Stomach (tissue), 9 donors: Measurements from ENCODE around the gene DNAH10. TPM values are rescaled to one million over a fixed set of nuclear protein-coding genes. Genes with fewer than 3 reads are reported as not detected.

Experiments used
- DNase-seq, 2 donors: peaks; one replicate each; pipeline versions ENCODE4 v3.0.0 to v3.0.0-alpha.2; 2013 to 2019
- H3K27ac ChIP-seq, 5 donors: fragments of 200-600 bp in 4 of 5; sonication (generic) in 4 of 5; one replicate each; pipeline ENCODE4 v1.5.1; 2013 to 2019; ENCODE audit warnings: mild to moderate bottlenecking in 1 of 5, moderate library complexity in 1 of 5
- H3K27me3 ChIP-seq, 3 donors: fragments of 200-600 bp; sonication (generic); one replicate each; pipeline ENCODE4 v1.5.1; 2017 to 2019; ENCODE audit warnings: mixed run types in 1 of 3
- H3K36me3 ChIP-seq, 4 donors: fragments of 200-600 bp; sonication (generic); 1 replicate in 3 of 4; 2 replicates in 1 of 4; pipeline ENCODE4 v1.5.1; 2016 to 2019
- H3K4me1 ChIP-seq, 4 donors: fragments of 200-600 bp; sonication (generic); one replicate each; pipeline ENCODE4 v1.5.1; 2016 to 2019
- H3K4me3 ChIP-seq, 4 donors: fragments of 200-600 bp; sonication (generic) in 3 of 4; one replicate each; pipeline ENCODE4 v1.5.1; 2016 to 2019; ENCODE audit warnings: mild to moderate bottlenecking in 1 of 4
- H3K9me3 ChIP-seq, 4 donors: fragments of 200-600 bp; sonication (generic); one replicate each; pipeline ENCODE4 v1.5.1; 2016 to 2019
- EP300 ChIP-seq: sonication (generic); formaldehyde crosslinking; IDR thresholded peaks from one replicate; pipeline ENCODE4 v1.6.1; 2017; ENCODE audit warnings: antibody characterized with exemption
- POLR2A ChIP-seq, 4 donors: fragments of 450-650 bp; IDR thresholded peaks; one replicate each; pipeline ENCODE4 v1.6.1; 2016; ENCODE audit warnings: antibody characterized with exemption in 4 of 4, control low read depth in 2 of 4, mild to moderate bottlenecking in 1 of 4, moderate library complexity in 1 of 4
- POLR2AphosphoS5 ChIP-seq, 3 donors: sonication (generic); formaldehyde crosslinking; IDR thresholded peaks; one replicate each; pipeline ENCODE4 v1.6.1; 2016; ENCODE audit warnings: antibody characterized with exemption in 3 of 3
- WGBS, 5 donors: extraction: QIAGEN DNeasy Blood & Tissue Kit in 3 of 5; methylation state at CpG; one replicate each; pipeline versions ENCODE4 v1.1.5 to v1.1.7; 2013 to 2018; 5-methylcytosine and 5-hydroxymethylcytosine counted together
- intact Hi-C: fragments of 100-400 bp; cut with DNase I; formaldehyde crosslinking; loops from one replicate; pipeline ENCODE4 v1.15.1; 2023; ENCODE audit warnings: low total_unique reads
- polyA plus RNA-seq, 3 donors: library from polyadenylated mRNA; stranded (reverse); fragments of 200-250 nt; gene quantifications; one replicate each; pipeline ENCODE4 v1.2.3, GENCODE V29; 2013
- total RNA-seq, 5 donors: library from RNA; depleted of rRNA; stranded (reverse); fragments of >200 nt; gene quantifications; one replicate each; pipeline versions ENCODE4 v1.1.0 to v1.2.3, GENCODE V29; 2014 to 2016
- TF ChIP-seq, protein P1 (sequence below), 7 experiments: fragments of 450-650 bp in 4 of 7; fragments of 200-600 bp in 3 of 7; sonication (generic) in 3 of 7; IDR thresholded peaks; one replicate each; pipeline ENCODE4 v1.5.1; 2016 to 2019; ENCODE audit warnings: antibody characterized with exemption in 7 of 7, control low read depth in 2 of 7, mild to moderate bottlenecking in 1 of 7
- donor health status: healthy with polysubstance abuse.
- donor health status: Bipolar disorder and iron deficiency.
- donor health status: healthy.

The DNAH10 gene
- total and polyA plus RNA-seq, 8 donors = under 0.01 to 0.92 (median 0.15) TPM; not detected in 3

DNA sequence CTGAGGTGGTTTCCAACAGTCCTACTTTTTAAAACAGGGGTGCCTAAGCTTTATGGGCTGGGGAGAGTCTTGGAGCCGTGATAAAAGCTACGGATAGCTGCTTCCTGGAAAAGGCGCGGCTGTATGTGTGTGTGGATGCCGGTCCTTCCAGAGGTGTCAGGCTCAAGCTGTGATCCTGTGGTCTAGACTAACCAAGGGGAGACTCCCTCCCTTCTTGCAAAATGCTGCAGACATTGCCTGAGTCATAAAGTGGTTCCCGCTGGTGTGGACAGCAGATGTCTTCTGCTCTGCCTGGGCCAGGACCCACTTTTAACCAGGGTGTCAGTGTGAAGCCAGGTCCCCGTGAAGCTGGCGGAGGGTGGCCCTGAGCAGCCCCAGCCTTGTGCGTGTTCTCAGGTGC lies 172.7 kb downstream of the DNAH10 start:
- WGBS, 5 donors = 51 to 77% (median 59%) methylated on average over 6 to 9 of the region's 9 CpGs
- Histone ChIP-seq H3K36me3 (peaks cover 18 to 48% (median 32%) of the 10 kb centered on the region in 4 donors), H3K27ac (no peak overlapping the region), H3K4me1 (peaks cover 0 to 5% (median 0%) of the 10 kb centered on the region in 4 donors), H3K4me3 (no peak overlapping the region), H3K27me3 (no peaks in the 10 kb centered on the region), H3K9me3 (no peaks in the 10 kb centered on the region)
- DNase-seq = no peak
- TF ChIP-seq EP300 (no peak), POLR2AphosphoS5 (IDR thresholded peaks at IDR 0.05) (no peak), POLR2A (IDR thresholded peaks at IDR 0.05) (no peak)
- TF ChIP-seq, protein P1, sequence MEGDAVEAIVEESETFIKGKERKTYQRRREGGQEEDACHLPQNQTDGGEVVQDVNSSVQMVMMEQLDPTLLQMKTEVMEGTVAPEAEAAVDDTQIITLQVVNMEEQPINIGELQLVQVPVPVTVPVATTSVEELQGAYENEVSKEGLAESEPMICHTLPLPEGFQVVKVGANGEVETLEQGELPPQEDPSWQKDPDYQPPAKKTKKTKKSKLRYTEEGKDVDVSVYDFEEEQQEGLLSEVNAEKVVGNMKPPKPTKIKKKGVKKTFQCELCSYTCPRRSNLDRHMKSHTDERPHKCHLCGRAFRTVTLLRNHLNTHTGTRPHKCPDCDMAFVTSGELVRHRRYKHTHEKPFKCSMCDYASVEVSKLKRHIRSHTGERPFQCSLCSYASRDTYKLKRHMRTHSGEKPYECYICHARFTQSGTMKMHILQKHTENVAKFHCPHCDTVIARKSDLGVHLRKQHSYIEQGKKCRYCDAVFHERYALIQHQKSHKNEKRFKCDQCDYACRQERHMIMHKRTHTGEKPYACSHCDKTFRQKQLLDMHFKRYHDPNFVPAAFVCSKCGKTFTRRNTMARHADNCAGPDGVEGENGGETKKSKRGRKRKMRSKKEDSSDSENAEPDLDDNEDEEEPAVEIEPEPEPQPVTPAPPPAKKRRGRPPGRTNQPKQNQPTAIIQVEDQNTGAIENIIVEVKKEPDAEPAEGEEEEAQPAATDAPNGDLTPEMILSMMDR (IDR thresholded peaks at IDR 0.05) = no peak
- intact Hi-C loops = no loop called here

DNA sequence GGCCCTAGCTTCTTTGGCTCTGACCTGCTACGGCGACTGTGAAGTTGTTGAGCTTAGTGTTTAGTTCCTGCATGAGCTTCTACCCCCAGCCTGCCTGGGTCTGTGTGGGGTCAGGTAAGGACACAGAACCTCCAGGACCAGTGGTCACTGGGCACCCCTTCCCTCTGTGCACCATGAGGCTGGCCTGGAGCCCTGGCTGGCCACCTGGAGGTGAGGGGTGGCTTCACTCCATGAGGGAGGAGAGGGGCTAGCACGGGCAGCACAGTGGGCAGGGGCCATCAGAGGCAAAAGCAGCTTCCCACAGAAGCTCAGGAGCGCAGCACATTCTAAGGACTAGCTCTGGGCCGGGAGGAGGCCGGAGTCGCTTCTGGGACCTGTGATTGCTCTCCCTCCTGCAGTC lies 173.9 kb downstream of the DNAH10 start:
- Histone ChIP-seq H3K36me3 (peaks cover 18 to 59% (median 43%) of the 10 kb centered on the region in 4 donors), H3K9me3 (no peaks in the 10 kb centered on the region), H3K27ac (no peak overlapping the region), H3K4me3 (no peak overlapping the region), H3K4me1 (peaks cover 0 to 5% (median 0%) of the 10 kb centered on the region in 4 donors), H3K27me3 (no peaks in the 10 kb centered on the region)
- DNase-seq = no peak
- TF ChIP-seq, protein P1 (IDR thresholded peaks at IDR 0.05) = no peak
- no peak for TF ChIP-seq POLR2A (IDR thresholded peaks at IDR 0.05)
- intact Hi-C loops = no loop called here
- WGBS, 5 donors = 73 to 92% (median 82%) methylated on average over 7 of the region's 7 CpGs

DNA sequence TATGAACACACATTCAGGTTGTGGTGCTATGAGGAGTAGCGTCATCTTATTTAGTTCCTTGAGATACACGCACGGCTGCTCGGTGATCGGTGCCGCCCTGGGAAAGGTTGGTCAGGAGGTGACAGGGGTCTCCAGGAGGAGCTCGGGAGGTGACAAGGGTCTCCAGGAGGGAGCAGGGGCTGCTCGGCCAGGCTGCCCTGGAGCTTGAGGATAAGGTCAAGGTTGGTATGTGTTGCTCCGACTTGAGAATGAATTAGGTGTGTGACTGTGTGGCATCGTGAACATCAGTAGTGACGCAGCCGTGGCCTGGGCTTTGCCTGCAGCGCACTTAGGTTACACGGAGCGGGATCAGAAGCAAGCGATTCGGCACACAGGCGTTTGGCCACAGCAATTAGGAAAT lies 174.4 kb downstream of the DNAH10 start:
- DNase-seq = no peak
- Histone ChIP-seq H3K4me1 (peaks cover 0 to 5% (median 0%) of the 10 kb centered on the region in 4 donors), H3K27me3 (no peaks in the 10 kb centered on the region), H3K27ac (no peak overlapping the region), H3K36me3 (peaks cover 21 to 64% (median 48%) of the 10 kb centered on the region in 4 donors), H3K9me3 (no peaks in the 10 kb centered on the region), H3K4me3 (no peak overlapping the region)
- WGBS, 5 donors = 92 to 97% (median 96%) methylated on average over 18 of the region's 18 CpGs
- TF ChIP-seq, protein P1 (IDR thresholded peaks at IDR 0.05) = no peak
- TF ChIP-seq POLR2A (IDR thresholded peaks at IDR 0.05) = no peak
- no peak for TF ChIP-seq EP300
- no peak for TF ChIP-seq POLR2AphosphoS5 (IDR thresholded peaks at IDR 0.05)
- intact Hi-C loops = no loop called here

DNA sequence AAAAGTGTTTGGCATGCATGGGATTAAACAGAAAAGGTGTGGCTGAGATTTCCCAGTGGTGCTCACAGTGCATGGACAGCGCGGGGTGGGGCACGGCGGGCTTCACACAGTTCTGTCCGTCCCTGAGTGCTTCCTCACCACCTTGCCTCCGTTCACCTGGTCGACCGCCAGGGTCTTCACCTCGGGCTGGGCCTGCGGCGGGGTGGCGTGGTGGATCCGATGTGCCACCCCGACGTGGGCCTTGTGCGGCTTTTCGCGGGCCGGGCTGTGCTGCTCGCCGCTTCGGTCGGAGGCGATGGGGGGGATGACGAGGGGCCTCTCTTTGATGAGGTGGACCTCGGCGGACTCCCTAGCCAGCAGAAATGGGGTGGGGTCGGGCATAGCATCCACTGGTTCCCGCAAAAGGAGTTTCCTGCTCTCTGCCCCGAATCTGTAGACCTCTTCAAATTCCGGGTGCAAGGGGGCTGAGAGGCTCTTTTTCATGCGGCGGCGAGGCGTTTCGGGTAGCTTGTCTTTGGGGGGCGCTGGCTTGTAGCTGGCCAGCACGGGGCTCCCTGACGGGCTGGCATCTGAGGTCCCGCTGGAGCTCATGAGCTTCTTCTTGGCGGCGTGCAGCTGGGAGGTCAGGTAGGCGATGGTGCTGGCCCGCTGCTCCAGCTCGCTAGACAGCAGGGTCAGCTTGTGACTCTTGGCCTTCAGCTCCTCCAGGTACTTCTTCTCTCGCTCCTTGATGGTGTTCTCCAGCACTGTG lies 175.0 kb downstream of the DNAH10 start:
- TF ChIP-seq POLR2AphosphoS5 (IDR thresholded peaks at IDR 0.05) = no peak
- Histone ChIP-seq H3K4me3 (no peak overlapping the region), H3K9me3 (peaks cover 0 to 3% (median 0%) of the 10 kb centered on the region in 4 donors), H3K27me3 (no peaks in the 10 kb centered on the region), H3K27ac (peak overlapping the region in 2 of 5 donors; percentile 54 to 56), H3K36me3 (peaks cover 26 to 71% (median 55%) of the 10 kb centered on the region in 4 donors), H3K4me1 (peaks cover 0 to 5% (median 0%) of the 10 kb centered on the region in 4 donors)
- intact Hi-C loops = no loop called here
- WGBS, 5 donors = 92 to 98% (median 95%) methylated on average over 40 to 46 of the region's 46 CpGs
- DNase-seq = no peak
